GM06990 (cell line): ENCODE results near the gene LHFPL5.

Source experiments
- DNase-seq: peaks from one replicate; pipeline ENCODE4 v3.0.0-alpha.2; 2011; ENCODE audit not compliant: insufficient read length; ENCODE audit errors: extremely low read depth
- H3K27me3 ChIP-seq: replicated peaks from 2 replicates; pipeline ENCODE4 v1.6.0; 2011; ENCODE audit warnings: low read length; ENCODE audit not compliant: control insufficient read depth, insufficient read depth
- H3K36me3 ChIP-seq: 2 replicates; pipeline ENCODE4 v1.5.1; 2011; ENCODE audit warnings: low read length; ENCODE audit not compliant: control insufficient read depth, insufficient read depth
- H3K4me3 ChIP-seq: replicated peaks from 2 replicates; pipeline ENCODE4 v1.5.1; 2011; ENCODE audit warnings: low read depth, mild to moderate bottlenecking, control low read depth, low read length
- TF ChIP-seq, protein P1 (sequence below): IDR thresholded peaks from 2 replicates; pipeline ENCODE4 v1.5.1; 2011; ENCODE audit warnings: low read length, control low read depth, mild to moderate bottlenecking, inconsistent platforms; ENCODE audit not compliant: insufficient read depth, poor library complexity, severe bottlenecking

LHFPL5 gene

DNA sequence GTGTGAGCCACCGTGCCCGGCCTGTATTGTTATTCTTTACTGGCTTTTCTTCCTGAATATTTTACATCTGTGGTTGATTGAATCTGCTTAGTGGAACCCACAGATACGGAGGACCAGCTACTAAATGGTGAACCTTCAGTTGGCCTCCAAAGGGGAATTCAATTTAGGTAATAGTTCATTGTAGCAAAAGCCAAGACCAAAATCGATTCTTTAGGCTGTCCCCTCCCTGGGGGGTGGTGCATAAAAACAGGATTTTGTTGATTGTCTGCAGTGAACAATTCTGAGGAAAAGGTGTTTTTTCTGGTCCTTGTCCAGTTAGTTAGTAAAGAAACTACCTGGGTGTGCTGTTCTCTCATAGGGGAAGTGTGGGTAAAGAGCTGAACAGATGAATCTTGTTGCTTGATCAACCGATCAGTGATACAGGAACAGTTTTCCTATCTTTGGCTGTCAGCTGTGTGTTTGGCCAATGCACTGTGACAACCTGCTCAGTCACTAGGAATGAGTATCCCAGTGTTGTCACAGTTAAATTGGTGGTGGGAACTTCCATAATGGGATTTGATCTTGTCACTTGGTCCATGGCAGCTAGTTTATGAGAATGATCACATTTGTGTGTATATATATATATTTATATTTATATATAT, 19.5 kb downstream of the LHFPL5 start:
- Histone ChIP-seq H3K27me3 (no peaks in the 10 kb centered on the region; the same call in 1 of the 2 replicates), H3K4me3 (no peak overlapping the region), H3K36me3 (no peaks in the 10 kb centered on the region)
- TF ChIP-seq, protein P1, sequence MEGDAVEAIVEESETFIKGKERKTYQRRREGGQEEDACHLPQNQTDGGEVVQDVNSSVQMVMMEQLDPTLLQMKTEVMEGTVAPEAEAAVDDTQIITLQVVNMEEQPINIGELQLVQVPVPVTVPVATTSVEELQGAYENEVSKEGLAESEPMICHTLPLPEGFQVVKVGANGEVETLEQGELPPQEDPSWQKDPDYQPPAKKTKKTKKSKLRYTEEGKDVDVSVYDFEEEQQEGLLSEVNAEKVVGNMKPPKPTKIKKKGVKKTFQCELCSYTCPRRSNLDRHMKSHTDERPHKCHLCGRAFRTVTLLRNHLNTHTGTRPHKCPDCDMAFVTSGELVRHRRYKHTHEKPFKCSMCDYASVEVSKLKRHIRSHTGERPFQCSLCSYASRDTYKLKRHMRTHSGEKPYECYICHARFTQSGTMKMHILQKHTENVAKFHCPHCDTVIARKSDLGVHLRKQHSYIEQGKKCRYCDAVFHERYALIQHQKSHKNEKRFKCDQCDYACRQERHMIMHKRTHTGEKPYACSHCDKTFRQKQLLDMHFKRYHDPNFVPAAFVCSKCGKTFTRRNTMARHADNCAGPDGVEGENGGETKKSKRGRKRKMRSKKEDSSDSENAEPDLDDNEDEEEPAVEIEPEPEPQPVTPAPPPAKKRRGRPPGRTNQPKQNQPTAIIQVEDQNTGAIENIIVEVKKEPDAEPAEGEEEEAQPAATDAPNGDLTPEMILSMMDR, result no peak
- DNase-seq, result no peak

DNA sequence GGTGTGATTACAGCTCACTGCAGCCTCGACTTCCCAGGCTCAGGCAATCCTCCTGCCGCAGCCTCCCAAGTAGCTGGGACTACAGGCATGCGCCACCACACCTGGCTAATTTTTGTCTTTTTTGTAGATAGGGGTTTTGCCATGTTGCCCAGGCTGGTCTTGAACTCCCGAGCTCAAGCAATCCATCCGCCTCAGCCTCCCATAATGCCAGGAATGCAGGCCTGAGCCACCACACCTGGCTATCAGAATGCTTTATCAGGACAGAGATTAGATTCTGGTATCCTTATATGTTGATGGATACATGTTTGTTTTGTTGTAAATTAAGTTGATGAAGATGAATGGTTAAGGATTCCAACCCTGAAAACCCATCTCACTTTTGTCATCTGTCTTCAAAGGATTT, 24.2 kb downstream of the LHFPL5 start:
- TF ChIP-seq, protein P1, result no peak
- no peak for DNase-seq
- H3K27me3 ChIP-seq, result no peaks in the 10 kb centered on the region
- no peak overlapping the region for H3K4me3 ChIP-seq
- no peaks in the 10 kb centered on the region; the same call in 1 of the 2 replicates for H3K36me3 ChIP-seq

DNA sequence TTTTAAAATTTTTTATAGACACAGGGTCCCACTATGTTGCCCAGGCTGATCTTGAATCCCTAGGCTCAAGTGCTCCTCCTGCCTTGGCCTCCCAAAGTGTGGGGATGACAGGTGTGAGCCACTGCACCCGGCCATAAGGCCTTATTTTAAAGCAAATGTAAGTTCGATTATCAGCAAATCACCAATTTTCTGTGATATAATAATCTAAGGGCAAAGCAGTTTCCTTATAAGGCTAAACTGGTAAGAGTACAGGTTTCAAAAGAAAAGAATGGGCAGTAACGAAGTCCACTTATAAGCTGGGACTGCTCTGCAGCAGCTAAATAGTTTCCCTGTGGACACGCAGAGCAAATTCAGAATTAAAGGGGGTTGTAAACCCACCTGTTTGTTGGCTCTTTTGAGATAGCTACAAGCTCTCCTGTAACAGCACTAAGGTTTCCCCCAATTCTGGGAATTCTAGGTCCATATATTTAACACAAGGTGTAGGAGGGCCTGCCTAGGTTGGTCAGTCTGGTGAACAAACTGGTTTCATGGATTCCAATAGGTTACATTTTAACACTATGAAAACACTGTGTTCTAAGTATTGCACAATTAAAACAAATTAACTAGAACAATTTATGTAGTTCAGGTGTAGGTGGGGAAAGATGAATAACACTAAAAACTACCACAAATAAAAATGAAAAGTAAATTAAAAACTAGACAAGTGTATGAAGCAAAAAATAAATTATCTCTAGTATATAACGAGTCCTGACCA, 26.3 kb downstream of the LHFPL5 start:
- Histone ChIP-seq H3K27me3 (no peaks in the 10 kb centered on the region), H3K4me3 (no peak overlapping the region), H3K36me3 (peaks cover 2% of the 10 kb centered on the region)
- DNase-seq, result no peak
- TF ChIP-seq, protein P1, result no peak

DNA sequence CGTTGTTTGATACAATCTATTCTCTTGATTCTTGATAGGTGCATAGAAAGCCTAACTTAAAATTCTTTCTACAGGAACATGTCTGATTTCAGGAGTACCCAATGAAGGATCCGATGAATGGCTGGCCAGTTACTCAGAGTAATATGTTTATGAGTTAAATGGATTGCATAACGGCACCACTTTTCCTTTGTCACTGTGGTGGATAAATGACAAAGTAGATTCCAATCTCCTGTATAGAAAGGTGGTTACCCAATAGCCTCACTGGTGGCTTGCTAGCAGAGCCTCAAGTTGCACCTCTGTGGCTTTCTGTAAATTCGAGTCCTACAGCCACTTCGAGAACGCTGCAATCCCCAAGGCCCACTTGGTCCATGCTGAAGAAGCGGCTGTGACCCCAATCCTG, 28.4 kb downstream of the LHFPL5 start:
- TF ChIP-seq, protein P1, result no peak
- no peak for DNase-seq
- Histone ChIP-seq H3K27me3 (no peaks in the 10 kb centered on the region), H3K4me3 (no peak overlapping the region), H3K36me3 (peaks cover 4% of the 10 kb centered on the region)

DNA sequence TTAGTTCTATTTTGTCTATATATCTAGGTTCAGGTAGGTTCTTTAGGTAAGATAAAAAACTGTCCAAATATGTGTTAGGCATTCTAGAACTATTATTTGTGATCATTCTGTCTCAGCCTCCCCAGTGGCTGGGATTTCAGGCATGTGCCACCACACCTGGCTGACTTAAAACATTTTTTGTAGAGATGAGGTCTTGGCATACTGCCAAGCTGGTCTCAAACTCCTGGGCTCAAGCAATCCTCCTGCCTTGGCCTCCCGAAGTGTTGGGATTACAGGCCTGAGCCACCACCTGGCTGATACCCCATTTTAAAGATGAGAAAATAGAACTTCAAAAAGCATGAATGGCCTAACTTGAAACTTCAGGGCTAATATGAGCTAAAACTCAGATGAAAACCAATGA, 33.9 kb downstream of the LHFPL5 start:
- DNase-seq, result no peak
- no peaks in the 10 kb centered on the region for H3K27me3 ChIP-seq
- H3K36me3 ChIP-seq, result peaks cover 6% of the 10 kb centered on the region
- TF ChIP-seq, protein P1, result no peak
- no peak overlapping the region for H3K4me3 ChIP-seq

DNA sequence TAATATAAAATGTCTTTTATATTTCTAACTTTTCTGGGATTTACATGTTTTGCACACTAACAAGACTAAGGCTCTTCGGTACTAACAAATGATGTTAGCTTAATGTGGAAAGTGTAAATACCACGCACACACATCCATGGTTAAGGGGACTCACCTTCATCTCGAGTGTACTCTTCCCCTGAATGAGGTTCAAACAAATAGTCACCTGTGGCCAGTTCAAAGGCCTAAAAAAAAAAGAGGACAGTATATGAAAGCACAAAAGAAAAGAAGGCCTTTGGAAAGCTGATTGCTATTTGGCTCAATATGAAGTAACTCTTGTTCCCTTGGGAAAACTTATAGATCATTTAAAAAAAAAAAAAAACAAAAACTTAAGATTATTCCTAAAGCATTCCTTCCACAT, 37.2 kb downstream of the LHFPL5 start:
- no peak overlapping the region for H3K4me3 ChIP-seq
- peaks cover 12% of the 10 kb centered on the region for H3K36me3 ChIP-seq
- TF ChIP-seq, protein P1, result no peak
- no peak for DNase-seq
- no peaks in the 10 kb centered on the region for H3K27me3 ChIP-seq
